ENCODE measurements around the gene C1QC.

Gene C1QC

DNA sequence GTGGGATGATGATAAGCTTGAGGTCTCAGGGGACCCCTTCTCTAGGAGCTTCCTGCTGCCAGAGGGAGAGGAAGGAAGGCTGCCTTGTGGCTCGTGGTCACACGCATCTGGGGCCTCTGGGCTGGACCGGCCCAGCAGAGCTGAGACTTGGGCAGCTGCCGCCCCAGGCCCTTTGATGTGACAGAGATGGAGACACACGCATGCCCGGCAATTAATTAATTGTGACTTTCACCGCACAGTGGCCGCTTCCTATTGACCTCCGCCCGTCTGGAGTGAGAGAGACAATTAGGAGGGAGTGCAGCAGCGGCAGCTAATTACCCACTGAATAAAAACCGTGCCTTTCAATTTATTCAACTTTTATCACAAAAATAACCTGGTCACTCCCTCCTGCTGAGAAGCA is 23.6 kb upstream of the C1QC start:
- no peak for DNase-seq (ENCODE audit: low spot score)

DNA sequence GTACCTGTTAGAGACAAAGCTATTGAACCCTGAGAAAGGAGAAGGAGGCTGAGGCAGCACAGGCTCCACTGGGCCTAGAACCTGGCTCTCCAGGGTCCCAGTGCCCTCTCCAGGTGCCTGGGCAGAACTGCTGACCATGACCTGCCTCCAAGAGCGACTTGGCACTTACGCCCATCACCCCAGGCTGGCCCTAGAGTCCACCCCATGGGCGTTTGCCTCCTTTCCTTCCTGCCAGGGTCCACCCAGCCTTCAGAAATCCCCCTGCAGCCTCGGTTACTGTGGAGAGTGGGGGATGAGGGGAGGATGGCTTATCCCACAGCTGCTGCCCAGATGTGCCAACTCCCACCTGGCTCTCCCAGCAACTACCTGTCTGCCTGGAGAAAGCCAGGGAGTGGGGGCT is 21.7 kb upstream of the C1QC start:
- DNase-seq (ENCODE audit: low spot score): no peak

DNA sequence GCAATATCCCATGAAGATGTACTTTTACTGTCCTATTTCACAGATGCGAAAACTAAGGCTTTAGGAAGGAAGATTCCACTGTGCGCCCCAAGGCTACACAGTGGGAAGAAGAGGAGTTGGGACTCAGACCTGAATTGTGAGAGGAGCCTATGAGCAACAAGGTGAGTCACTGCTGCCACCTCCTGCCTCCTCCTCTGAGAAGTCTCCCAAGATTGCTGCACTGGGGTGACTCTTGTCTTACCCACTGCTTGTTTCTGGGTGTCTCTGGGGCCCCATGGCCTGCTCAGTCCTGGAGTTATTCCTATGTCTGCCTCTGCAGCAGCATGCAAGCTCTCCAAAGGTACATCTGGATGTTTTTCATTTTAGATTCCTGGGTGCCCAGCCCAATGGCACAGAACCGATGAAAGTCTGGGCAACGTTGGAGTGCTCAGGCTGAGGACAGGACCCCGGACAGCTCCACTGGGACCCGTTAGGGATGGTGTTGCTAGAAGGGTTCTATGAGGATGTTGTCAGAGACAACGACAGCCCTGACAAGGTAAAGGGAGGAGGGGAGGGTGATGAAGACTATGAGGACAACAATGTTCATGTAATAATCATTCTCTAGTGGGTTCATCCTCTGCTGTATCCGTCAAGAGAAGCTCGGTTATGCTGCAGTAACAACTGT is 18.0 kb upstream of the C1QC start:
- DNase-seq (ENCODE audit: low spot score): no peak

GRCh38 chr1:22626237-22627157 is 16.9 kb upstream of the C1QC start:
- no peak for DNase-seq (ENCODE audit: low spot score)

- DNase-seq (ENCODE audit: low spot score): no peak
Measured at GRCh38 chr1:22627331-22627730, 16.1 kb upstream of the C1QC start.

- DNase-seq (ENCODE audit: low spot score): no peak
Measured at GRCh38 chr1:22628698-22629444, 14.6 kb upstream of the C1QC start.

- DNase-seq (ENCODE audit: low spot score): no peak
Measured at GRCh38 chr1:22629886-22630285, 13.5 kb upstream of the C1QC start.

DNA sequence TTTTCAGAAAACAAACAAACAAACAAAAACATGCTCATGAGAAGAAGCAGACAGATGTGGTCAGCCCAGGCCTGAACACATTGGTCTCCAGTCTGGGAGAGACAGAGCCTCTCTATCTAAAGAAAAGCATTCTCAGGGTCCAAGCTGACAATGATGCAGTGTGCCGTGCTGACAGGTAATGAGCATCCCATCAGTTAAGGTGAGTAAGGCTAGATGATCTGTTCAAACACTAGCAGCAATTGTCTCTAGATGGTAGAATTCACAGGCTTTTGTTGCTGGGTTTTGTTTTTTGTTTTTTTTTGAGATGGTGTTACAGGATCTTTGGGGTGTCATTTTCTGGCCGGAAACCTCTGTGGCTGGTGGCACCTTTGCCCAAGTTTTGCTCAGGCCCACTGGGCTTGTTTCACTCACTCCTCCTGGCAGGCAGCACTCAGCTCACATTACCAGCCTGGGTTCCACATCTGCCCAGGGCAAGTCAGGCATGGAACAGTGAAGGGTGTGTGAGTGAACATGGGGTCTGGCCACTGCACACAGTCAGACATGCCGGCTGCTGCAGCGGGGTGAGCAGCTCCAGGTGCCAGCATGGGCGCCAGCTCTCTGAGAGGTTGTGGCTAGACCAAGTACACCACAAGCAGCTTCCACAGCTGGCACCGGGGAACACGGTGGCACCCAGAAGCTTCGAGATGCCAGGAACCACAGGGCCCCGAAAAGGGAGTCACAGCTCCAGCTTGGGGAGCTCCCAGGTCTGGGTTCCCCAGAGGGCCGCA is 9.6 kb upstream of the C1QC start:
- DNase-seq (ENCODE audit: low spot score): no peak

DNA sequence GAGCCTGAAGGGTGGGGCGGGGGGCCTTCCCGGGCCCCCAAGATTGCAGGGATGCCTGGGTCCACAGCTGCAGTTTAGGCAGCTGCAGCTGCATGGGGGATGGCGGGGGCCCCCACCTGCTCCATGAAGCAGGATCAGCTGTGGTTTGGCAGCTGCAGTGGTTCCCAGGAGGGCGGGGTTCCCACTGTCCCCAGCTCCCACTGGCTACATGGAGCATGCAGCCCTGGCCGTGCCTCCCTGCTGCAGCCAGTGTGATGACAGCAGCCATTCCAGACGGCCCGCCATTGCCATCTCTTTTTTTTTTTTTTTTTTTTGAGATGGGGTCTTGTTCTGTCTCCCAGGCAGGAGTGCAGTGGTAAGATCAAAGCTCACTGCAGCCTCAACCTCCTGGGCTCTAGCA is 8.0 kb upstream of the C1QC start:
- DNase-seq (ENCODE audit: low spot score): no peak

GRCh38 chr1:22636353-22636752 is 7.1 kb upstream of the C1QC start, which contains the start of gene C1QA:
Gene C1QA, plus strand, starts transcription at chr1:22636628. Its CDS starts 989 bp downstream, at chr1:22637617.
- DNase-seq (ENCODE audit: low spot score): no peak

DNA sequence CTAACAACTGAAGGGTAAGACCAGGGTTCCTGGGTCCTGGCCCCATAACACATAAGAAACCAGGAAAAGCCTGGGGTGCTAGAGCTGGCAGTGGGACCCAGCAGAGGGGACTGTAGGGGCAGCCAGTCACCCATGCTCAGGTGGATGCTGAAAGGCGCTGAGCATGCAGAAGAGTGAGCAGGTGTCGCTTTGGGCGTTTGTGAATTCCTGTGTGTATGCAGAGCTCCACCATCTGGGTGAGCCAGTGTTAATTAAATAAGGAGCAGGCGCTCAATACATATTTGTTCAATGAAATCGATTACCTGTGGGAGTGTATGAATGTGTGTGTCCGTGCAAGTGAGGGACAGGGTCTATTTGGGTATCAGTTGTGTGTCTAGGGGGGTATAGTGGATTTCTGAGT is 6.5 kb upstream of the C1QC start:
- DNase-seq (ENCODE audit: low spot score): no peak

GRCh38 chr1:22637907-22638445 is 5.5 kb upstream of the C1QC start:
- DNase-seq (ENCODE audit: low spot score): no peak

- DNase-seq (ENCODE audit: low spot score): no peak
Measured at GRCh38 chr1:22638476-22639234, 4.8 kb upstream of the C1QC start.

- no peak for DNase-seq (ENCODE audit: low spot score)
Measured at GRCh38 chr1:22639286-22639685, 4.1 kb upstream of the C1QC start.

- DNase-seq (ENCODE audit: low spot score): no peak
Measured at GRCh38 chr1:22641247-22641646, 2.2 kb upstream of the C1QC start.

- peak; percentile 49 for DNase-seq (ENCODE audit: low spot score)
Measured at GRCh38 chr1:22641906-22642636, 1.4 kb upstream of the C1QC start.

GRCh38 chr1:22643928-22644327 is 495 bp downstream of the C1QC start:
- DNase-seq (ENCODE audit: low spot score): no peak

GRCh38 chr1:22645931-22646330 is 2.5 kb downstream of the C1QC start:
- DNase-seq (ENCODE audit: low spot score): no peak

DNA sequence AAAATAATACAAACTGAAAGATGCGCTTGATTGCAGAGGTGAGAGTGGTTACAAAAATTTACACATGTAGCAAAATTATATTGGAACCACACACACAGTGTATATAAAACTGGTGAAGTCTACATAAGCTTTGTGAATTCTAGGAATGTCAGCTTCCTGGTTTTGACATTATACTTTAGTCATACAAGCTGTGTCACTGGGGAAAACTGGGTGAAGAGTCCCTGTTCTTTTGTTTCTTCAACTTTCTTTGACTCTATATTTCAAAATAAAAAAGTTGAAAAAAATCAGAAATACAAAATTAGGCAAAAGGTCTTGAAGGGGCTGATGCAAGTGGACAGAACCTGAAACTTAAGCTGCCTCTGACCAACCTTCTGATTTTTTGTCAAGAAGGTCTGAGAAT is 3.0 kb downstream of the C1QC start:
- no peak for DNase-seq (ENCODE audit: low spot score)

- DNase-seq (ENCODE audit: low spot score): no peak
Measured at GRCh38 chr1:22650089-22650693, 6.8 kb downstream of the C1QC start.
